ENCODE data around the gene ABCC3.

ABCC3 gene

GRCh38 chr17:50663812-50664374 lies 29.2 kb downstream of the ABCC3 start:
- no peak overlapping the region for H3K4me2 ChIP-seq
- no peaks in the 10 kb centered on the region for H4K20me1 ChIP-seq
- H3K4me3 ChIP-seq, result no peak overlapping the region
- H3K9me3 ChIP-seq, result no peaks in the 10 kb centered on the region
- H3K9ac ChIP-seq, result no peak overlapping the region
- peaks cover 7% of the 10 kb centered on the region; the same call in 1 of the 2 replicates for H3K4me1 ChIP-seq
- H3K27me3 ChIP-seq, result no peaks in the 10 kb centered on the region
- no peaks in the 10 kb centered on the region for H3K36me3 ChIP-seq
- no peak for TF ChIP-seq Cebpa-rat (IDR thresholded peaks at IDR 0.05)
- no peak overlapping the region for H3K27ac ChIP-seq

DNA sequence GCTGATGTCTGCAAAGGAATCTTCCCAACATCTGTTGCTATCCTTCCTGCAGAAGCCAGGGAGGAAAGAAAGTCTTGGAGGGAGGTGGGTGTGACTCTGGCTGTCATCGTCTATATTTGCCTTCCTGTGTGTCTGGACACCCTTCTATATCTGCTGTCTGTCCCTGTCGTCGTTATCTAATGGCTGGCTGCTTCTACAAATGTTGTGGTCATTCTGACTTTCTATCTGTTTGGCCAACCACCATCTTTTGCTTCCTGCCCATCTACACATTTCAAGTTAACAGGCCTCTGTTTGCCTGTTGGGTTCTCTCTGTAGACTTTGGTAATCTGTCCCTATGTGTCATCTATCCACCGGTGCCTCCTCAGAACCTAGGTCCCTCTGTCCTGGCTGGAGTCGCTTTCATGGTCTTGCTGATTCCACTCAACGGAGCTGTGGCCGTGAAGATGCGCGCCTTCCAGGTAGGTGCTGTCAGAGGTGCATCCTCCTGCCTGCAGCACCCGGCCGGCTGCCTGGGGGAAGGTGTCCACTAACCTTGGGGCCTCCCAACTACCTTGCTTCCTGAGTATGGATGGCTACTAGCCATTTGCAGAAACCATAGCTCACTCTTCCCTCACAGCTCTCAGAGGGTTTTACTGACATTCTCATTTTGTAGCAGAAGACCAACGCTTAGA lies 30.2 kb downstream of the ABCC3 start:
- H3K9ac ChIP-seq, result no peak overlapping the region
- H3K27ac ChIP-seq, result no peak overlapping the region
- H4K20me1 ChIP-seq, result no peaks in the 10 kb centered on the region
- no peak for TF ChIP-seq Cebpa-rat (IDR thresholded peaks at IDR 0.05)
- H3K4me1 ChIP-seq, result peaks cover 7% of the 10 kb centered on the region; the same call in 1 of the 2 replicates
- H3K9me3 ChIP-seq, result no peaks in the 10 kb centered on the region
- no peak overlapping the region for H3K4me2 ChIP-seq
- H3K27me3 ChIP-seq, result no peaks in the 10 kb centered on the region
- H3K4me3 ChIP-seq, result no peak overlapping the region
- no peaks in the 10 kb centered on the region for H3K36me3 ChIP-seq

GRCh38 chr17:50665838-50666237 lies 31.2 kb downstream of the ABCC3 start:
- Histone ChIP-seq H3K36me3 (no peaks in the 10 kb centered on the region), H4K20me1 (no peaks in the 10 kb centered on the region), H3K9me3 (no peaks in the 10 kb centered on the region), H3K9ac (no peak overlapping the region), H3K27ac (no peak overlapping the region), H3K4me1 (peaks cover 7% of the 10 kb centered on the region; the same call in 1 of the 2 replicates), H3K4me3 (no peak overlapping the region), H3K4me2 (no peak overlapping the region), H3K27me3 (no peaks in the 10 kb centered on the region)
- no peak for TF ChIP-seq Cebpa-rat (IDR thresholded peaks at IDR 0.05)

- Histone ChIP-seq H4K20me1 (no peaks in the 10 kb centered on the region), H3K4me3 (no peak overlapping the region), H3K9me3 (no peaks in the 10 kb centered on the region), H3K36me3 (no peaks in the 10 kb centered on the region), H3K4me1 (peaks cover 6% of the 10 kb centered on the region; the same call in 1 of the 2 replicates), H3K27ac (no peak overlapping the region), H3K4me2 (no peak overlapping the region), H3K27me3 (no peaks in the 10 kb centered on the region), H3K9ac (no peak overlapping the region)
- TF ChIP-seq Cebpa-rat (IDR thresholded peaks at IDR 0.05), result no peak
Observed at GRCh38 chr17:50666316-50666715, 31.6 kb downstream of the ABCC3 start.

GRCh38 chr17:50667259-50668024 lies 32.8 kb downstream of the ABCC3 start:
- H4K20me1 ChIP-seq, result no peaks in the 10 kb centered on the region
- no peaks in the 10 kb centered on the region for H3K27me3 ChIP-seq
- no peak overlapping the region for H3K9ac ChIP-seq
- H3K36me3 ChIP-seq, result no peaks in the 10 kb centered on the region
- no peaks in the 10 kb centered on the region for H3K9me3 ChIP-seq
- no peak overlapping the region for H3K27ac ChIP-seq
- no peaks in the 10 kb centered on the region for H3K4me1 ChIP-seq
- no peak overlapping the region for H3K4me3 ChIP-seq
- no peak for TF ChIP-seq Cebpa-rat (IDR thresholded peaks at IDR 0.05)
- no peak overlapping the region for H3K4me2 ChIP-seq

DNA sequence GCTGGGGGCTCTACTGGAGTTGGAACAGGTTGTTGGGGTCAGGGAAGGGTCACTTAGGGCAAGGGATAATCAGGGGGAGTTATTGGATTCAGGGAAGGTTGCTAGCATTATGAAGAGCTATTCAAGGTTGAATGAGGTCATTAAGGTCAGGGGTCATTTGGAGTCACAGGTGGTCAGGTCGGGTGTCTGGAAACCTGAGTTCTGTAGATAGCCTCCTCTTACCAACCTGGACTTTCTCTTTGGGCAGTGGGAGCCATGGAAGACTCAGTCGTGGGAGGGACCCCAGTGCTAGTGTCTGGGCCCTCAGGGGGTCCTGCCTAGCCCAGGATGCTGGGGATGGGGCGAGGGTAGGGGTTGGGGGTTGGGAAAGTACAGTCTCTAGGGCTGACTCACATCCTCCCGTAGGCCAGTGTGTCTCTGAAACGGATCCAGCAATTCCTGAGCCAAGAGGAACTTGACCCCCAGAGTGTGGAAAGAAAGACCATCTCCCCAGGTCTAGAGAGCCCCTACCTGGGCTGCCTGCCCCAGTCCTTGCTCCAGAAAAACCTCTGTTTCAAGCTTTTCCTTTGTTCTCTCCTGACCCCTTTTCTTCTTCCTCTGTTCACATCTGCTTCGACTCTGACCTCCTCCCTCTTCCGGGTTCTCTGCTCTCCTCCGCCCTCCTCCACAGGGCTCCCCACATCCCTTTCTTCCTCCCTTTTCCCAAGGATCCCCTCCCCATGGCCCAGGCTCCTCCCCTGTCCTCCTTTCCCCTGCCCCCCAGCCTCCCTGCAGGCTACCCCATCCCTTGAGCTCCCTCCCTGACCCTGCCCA lies 33.5 kb downstream of the ABCC3 start:
- Histone ChIP-seq H3K27ac (no peak overlapping the region), H3K9me3 (no peaks in the 10 kb centered on the region), H3K36me3 (no peaks in the 10 kb centered on the region), H3K9ac (no peak overlapping the region), H3K4me3 (no peak overlapping the region), H3K4me2 (no peak overlapping the region), H3K27me3 (no peaks in the 10 kb centered on the region), H3K4me1 (no peaks in the 10 kb centered on the region), H4K20me1 (no peaks in the 10 kb centered on the region)
- no peak for TF ChIP-seq Cebpa-rat (IDR thresholded peaks at IDR 0.05)

DNA sequence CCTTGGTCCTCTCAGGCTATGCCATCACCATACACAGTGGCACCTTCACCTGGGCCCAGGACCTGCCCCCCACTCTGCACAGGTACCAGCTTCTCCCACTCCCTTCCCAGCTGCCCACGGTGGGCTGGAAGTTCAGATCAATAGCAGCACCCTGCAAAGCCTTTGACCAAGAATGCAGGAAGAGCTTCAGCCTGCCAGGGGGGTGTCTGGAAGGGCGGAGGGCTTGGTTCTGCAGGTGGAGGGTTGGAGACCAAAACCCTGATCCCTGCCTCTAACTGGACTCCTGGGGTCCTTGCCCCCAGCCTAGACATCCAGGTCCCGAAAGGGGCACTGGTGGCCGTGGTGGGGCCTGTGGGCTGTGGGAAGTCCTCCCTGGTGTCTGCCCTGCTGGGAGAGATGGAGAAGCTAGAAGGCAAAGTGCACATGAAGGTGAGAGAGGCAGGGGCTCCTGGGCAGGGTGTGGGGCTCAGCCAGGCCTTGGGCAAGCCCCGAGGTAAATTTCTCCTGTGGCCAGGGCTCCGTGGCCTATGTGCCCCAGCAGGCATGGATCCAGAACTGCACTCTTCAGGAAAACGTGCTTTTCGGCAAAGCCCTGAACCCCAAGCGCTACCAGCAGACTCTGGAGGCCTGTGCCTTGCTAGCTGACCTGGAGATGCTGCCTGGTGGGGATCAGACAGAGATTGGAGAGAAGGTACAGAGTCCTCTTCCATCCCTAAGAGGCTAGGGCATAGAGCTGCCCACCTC lies 34.3 kb downstream of the ABCC3 start:
- Histone ChIP-seq H3K36me3 (no peaks in the 10 kb centered on the region), H3K9me3 (no peaks in the 10 kb centered on the region), H4K20me1 (no peaks in the 10 kb centered on the region), H3K27ac (no peak overlapping the region), H3K4me3 (no peak overlapping the region), H3K4me1 (no peaks in the 10 kb centered on the region), H3K4me2 (no peak overlapping the region), H3K27me3 (no peaks in the 10 kb centered on the region), H3K9ac (no peak overlapping the region)
- no peak for TF ChIP-seq Cebpa-rat (IDR thresholded peaks at IDR 0.05)

GRCh38 chr17:50672071-50672470 lies 37.4 kb downstream of the ABCC3 start:
- no peaks in the 10 kb centered on the region for H4K20me1 ChIP-seq
- no peak for TF ChIP-seq Cebpa-rat (IDR thresholded peaks at IDR 0.05)
- no peak overlapping the region for H3K4me3 ChIP-seq
- no peaks in the 10 kb centered on the region for H3K4me1 ChIP-seq
- no peak overlapping the region for H3K9ac ChIP-seq
- H3K4me2 ChIP-seq, result no peak overlapping the region
- no peak overlapping the region for H3K27ac ChIP-seq
- no peaks in the 10 kb centered on the region for H3K9me3 ChIP-seq
- H3K27me3 ChIP-seq, result no peaks in the 10 kb centered on the region
- no peaks in the 10 kb centered on the region for H3K36me3 ChIP-seq

Data from BLaER1 (cell line).